GOT3 (cell line): Measurements from ENCODE around the gene GOLGA1.
"Not testable (repeated sequence)": the region's sequence is repeated elsewhere in the genome, so short reads cannot be mapped to it uniquely, and the experiment has no call there.

Experiments used
- DNase-seq: peaks from one replicate; lab custom pipeline; 2025; ENCODE audit warnings: mixed read lengths; lab: John Stamatoyannopoulos, UW

GOLGA1 gene

DNA sequence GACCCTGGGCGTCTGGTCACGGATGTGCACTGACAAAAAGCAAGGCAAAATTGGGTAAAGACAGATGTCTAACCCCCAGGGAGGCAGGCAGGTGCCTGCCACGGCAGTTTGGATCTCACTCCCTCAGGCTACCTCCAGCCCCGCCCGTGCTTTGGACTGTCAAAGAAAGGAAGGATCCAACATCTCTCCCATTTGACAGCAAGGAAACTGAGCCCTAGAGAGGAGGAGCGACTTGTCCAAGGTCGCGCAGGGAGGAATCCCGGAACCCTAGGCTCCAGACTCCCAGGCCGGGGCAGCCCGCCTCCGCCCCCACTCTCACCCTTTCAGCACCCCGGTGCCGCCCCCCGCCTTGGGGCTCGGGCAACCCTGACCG, 376 bp downstream of the GOLGA1 start:
- no peak for DNase-seq

DNA sequence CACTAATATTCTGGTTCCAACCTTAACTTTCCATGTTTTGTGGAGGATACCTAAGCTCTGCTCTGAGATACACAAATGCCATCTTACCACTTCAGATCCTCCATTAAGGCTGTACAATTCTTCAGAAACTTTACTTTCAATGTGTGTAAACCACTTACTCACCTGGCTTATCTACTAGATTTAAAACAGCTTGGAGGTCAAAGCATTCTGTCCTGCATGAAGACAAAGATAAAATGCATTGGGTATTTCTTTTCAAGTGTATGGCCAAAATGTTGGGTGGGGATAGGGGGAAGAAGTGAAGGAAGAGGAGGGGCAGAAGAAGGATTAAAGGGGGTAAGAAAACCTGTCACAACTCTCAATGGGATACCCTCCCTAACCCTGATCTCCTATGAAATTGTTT, 939 bp downstream of the GOLGA1 start:
- no peak for DNase-seq

DNA sequence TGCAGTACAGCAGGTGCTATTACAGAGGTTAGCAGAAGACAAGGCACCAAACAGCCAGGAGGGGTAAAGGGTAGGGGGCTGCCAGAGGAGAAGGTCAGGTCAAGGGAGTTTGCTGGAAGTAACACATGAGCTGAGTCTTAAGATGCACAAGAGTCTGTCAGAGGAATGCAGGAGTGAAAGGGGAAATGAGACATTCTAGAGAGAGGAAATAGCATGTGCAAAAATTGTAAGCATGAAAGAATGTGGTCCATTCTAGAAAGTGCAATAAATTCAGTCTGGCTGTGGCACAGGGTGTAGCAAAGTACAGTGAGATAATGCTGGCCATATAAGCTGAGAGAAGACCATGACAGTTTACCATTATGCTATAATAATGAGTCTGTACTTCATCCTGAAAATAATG, 6.6 kb downstream of the GOLGA1 start:
- DNase-seq = no peak

- no peak for DNase-seq
These were observed 8.6 kb downstream of the GOLGA1 start for GRCh38 chr9:124932333-124932732.

DNA sequence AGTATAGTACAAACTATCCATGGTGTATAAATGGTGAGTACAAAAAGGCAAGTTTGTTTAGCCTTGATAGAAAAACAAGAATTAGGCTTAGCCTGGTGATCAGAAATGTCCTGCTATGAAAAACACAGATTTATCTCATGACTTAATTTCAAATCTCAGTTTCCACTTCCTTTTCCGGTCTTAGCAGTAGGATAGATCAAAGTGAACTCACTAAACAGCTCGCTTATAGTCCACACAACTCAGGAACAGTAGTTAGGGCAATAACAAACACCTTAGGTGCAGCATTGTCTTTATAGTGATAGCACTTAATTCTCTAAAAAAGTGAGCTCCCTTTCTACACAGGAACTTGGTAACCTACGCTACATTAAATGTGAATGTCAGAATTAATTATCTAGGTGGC, 11.4 kb downstream of the GOLGA1 start:
- no peak for DNase-seq

GRCh38 chr9:124928116-124928515, 12.8 kb downstream of the GOLGA1 start:
- no peak for DNase-seq

GRCh38 chr9:124920394-124920793, 20.5 kb downstream of the GOLGA1 start:
- not testable (repeated sequence) for DNase-seq

DNA sequence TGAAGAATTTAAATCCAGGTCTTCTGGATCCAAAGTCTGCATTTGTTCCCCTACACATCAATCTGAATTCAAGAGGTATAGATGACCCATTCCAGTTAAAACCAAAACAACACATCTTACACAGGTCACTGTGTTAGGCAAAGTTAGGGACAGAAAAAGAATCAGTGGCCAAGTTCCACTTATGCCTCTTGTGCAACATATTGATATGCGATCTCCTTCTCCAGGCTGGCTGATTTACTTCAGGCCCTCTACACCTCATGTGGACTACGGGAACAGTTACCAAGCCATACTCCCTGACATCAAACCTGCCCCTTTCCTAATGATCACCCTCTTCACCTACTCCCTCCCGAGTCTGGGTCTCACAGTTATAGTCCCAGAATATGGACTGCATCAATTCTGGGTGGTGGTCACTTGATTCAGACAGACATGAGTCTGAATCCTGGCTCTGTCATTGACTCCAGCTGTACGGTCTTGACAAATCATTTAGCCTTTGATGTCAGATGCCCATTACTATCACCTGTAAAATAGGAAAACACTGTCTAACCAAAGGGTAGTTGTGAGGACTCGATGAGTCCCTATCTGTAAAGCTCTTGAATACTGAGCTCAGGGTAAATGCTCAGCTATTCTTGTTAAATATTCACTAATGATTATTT, 26.0 kb downstream of the GOLGA1 start:
- no peak for DNase-seq

DNA sequence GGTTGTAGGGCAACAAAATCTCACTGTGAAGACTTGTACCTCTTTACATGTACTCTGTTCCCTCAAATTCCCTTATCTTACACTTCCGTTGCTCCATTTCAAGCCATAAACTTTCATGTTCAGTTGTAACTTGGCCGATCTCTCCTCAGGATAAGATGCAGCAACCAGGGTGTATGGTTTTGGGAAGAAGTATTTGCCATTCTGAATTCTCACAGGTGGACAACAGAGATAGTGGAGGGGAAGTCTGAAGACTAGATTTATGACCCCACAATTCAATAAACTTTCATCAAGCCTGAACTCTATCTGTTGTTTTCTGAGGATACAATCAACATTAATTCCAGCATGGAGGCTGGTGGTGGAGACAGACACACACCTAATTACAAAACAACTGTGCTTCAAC, 27.5 kb downstream of the GOLGA1 start:
- no peak for DNase-seq

DNA sequence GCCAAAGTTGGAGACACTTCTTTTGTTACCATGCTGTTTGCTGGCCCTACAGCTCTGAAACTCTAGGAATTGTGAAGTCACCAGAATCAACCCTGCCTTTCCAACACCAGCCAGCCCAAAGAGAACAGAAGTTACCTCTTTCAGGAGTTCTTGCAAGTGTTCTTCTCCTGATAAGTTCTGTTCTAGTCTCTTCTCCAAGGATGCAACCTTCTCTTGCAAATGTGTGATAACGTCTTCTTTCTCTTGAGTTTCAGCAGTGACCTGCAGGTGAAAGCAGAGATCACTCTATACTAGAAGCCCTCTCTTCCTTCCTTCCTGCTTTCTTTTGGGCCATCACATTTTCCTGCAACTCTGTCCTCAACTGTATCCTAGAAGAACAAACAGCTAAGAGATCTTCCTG, 29.1 kb downstream of the GOLGA1 start:
- no peak for DNase-seq

- DNase-seq = no peak
These were observed 32.8 kb downstream of the GOLGA1 start for GRCh38 chr9:124908098-124908497.

DNA sequence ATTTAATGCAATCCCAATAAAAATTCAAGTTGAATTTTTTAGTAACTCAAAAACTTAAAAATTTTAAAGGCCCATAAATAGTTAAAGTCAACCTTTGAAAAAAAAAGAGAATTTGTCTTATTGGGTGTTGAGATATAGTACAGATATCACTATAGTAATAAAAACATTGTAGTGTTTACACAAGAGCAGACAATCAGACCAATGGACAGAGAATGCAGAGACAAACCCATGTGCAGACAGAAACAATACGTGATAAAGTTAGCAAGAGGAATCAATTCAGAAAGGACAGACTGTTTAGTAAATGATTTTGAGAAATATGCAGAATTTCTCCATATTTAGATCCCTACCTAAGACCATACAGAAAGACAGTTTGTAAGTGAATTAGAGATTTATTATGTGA, 33.9 kb downstream of the GOLGA1 start:
- no peak for DNase-seq

- no peak for DNase-seq
These were observed 41.0 kb downstream of the GOLGA1 start for GRCh38 chr9:124899845-124900244.

DNA sequence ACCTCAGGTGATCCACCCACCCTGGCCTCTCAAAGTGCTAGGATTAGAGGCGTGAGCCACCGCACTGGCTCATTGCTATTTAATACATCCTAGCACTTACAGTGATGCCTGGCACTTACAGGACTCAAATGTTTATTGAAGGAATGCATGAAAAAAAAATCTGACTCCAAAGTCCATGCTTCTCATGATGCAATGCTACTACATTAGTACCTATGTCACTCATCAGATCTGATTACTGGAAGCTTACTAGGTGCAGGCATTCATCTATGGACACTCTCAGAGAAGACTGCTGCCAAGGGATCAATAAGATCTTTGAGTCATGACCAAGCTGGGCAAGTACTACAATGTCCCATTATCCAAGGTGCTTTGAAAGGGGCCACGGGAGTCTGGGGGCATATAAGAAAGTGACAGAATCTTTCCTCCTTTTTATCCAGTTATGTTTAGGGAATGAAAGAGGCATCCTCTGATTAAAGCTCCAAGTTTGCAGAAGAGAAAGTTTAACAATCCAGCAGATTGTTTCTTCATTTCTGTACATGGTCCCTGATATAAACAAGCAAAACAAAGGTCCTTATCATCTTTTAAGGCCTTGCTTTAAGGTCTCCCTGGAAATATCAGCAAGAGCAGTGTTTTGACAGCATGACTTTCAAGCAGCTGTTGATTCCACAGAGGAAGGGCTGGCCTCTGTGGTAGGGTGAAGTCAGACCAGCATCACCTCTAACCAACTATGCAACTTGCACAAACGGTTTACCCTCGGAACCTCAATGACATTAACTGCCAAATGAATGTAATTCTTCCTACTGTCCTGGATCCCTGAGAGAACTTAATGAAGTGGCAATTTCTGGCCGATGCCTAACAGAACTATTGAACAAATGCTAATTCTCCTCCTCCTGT, 43.1 kb downstream of the GOLGA1 start:
- DNase-seq = no peak

DNA sequence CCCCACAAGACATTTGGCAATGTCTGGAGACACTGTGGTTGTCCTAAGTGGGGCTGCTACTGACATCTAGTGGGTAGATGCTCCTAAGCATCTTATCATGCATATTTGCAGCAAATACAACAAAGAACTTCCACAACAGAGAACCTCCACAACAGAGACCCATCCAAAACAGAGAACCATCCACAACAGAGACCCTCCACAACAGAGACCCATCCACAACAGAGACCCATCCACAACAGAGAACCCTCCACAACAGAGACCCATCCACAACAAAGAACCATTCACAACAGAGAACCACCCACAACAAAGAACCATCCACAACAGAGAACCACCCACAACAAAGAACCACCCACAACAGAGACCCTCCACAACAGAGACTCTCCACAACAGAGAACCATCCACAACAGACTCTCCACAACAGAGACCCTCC, 46.1 kb downstream of the GOLGA1 start:
- DNase-seq = no peak

GRCh38 chr9:124894035-124894740, 46.7 kb downstream of the GOLGA1 start:
- DNase-seq = no peak

- DNase-seq = no peak
These were observed 50.7 kb downstream of the GOLGA1 start for GRCh38 chr9:124890179-124890578.

GRCh38 chr9:124889006-124889405, 51.9 kb downstream of the GOLGA1 start:
- DNase-seq = no peak

DNA sequence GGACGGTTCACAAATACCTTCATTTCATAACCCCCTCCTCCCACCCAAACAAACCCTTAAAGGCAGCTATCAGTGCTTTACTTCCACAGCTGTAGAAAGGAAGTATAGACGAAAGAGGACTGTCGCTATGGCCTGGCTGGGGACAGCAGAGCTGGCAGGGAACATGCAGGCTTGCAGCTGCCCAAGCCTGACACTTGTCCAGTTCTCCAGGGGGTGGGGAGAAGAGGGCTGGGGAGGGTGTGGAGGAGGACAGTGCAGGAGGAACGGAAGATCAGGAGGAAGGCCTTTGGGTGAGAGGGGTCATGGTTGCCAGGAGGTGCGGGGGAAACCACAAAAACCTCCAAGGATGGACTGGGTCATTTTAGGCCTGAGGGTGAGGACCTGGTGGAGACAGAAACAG, 53.1 kb downstream of the GOLGA1 start:
- no peak for DNase-seq

GRCh38 chr9:124886866-124887492, 53.9 kb downstream of the GOLGA1 start:
- DNase-seq = no peak

DNA sequence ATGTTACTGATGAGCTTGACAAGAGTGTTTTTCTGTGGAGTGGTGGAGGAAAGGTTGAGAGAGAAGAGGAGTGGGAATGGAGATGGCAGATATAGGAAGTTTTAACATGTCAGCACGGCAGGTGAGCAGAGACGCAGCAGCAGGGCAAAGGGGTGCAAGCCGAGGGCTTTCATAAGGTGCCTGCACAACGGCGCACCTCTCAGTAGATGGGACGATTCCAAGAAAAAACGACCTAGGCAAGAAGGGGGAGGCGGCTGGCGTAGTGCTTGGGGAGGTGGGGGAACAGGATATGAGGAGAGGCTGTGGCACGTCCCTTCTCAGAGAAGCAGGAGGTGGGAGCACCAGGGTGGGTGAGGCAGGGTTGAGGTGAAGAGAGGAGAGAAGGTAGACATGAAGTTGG, 54.4 kb downstream of the GOLGA1 start:
- DNase-seq = no peak

DNA sequence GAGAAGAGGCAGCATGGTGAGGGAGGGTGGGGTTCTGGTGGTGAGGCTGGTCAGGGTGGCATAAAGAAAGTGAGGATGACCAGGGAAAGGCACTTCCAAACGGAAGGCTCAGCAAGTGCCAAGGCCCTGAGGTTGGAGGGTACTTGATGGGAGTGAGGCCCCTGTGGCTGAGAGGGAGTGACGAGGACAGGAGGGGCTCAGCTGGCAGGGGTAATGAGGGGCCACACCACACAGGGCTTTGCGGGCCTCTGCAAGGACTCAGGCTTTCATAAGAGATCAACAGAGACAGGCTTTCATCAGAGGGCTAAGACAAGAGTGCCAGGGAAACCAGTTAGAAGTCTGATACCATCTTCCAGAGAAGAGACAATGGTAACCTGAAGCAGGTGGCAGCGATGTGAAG, 55.3 kb downstream of the GOLGA1 start:
- no peak for DNase-seq
